ENCODE data around the gene SMPD3. TPM values are rescaled to one million over a fixed set of nuclear protein-coding genes. Genes with fewer than 3 reads are reported as not detected.
A peak's percentile ranks its signal among the peaks of the same experiment; 100 is the strongest.

Gene SMPD3
- total RNA-seq, 1 experiment from 2014 or later = 0.70 TPM

GRCh38 chr16:68386628-68387027, 61.7 kb downstream of the SMPD3 start:
- Histone ChIP-seq H3K23ac (ENCODE audit: insufficient read length, low read depth, low read length) (no peak overlapping the region), H2BK20ac (ENCODE audit: low read depth, low read length, poor library complexity, severe bottlenecking) (no peak overlapping the region), H4K20me1 (ENCODE audit: control insufficient read depth, insufficient read depth, insufficient read length) (no peaks in the 10 kb centered on the region), H3K27me3 (ENCODE audit: insufficient read depth, low read length) (no peaks in the 10 kb centered on the region), H3K79me1 (ENCODE audit: insufficient read depth, low read depth, low read length, poor library complexity, severe bottlenecking) (no peaks in the 10 kb centered on the region), H3K4me2 (ENCODE audit: insufficient read depth, insufficient read length, low read length) (no peak overlapping the region), H3K9me3 (ENCODE audit: control insufficient read depth, low read depth, low read length) (no peaks in the 10 kb centered on the region), H3K9ac (ENCODE audit: extremely low read depth, insufficient read length, low read length) (no peak overlapping the region), H3K56ac (ENCODE audit: insufficient read length, low read depth, low read length) (no peak overlapping the region), H2AFZ (ENCODE audit: low read length) (no peak overlapping the region), H3K14ac (ENCODE audit: insufficient read depth, low read length) (peak overlapping the region; percentile 12; the same call in 1 of the 2 replicates), H2BK120ac (ENCODE audit: low read depth, low read length, poor library complexity, severe bottlenecking) (no peak overlapping the region), H2BK12ac (ENCODE audit: insufficient read length, low read depth, low read length) (no peak overlapping the region), H3K4me1 (ENCODE audit: insufficient read depth, low read length) (peaks cover 16% of the 10 kb centered on the region; the same call in 1 of the 2 replicates), H2BK5ac (ENCODE audit: insufficient read length, low read length) (no peak overlapping the region), H4K91ac (ENCODE audit: insufficient read length, low read depth, low read length) (no peak overlapping the region), H4K8ac (replicated peaks; ENCODE audit: insufficient read length, low read depth, low read length) (no peak overlapping the region), H3K79me2 (ENCODE audit: insufficient read depth, low read length) (no peaks in the 10 kb centered on the region), H2BK15ac (ENCODE audit: low read depth, low read length) (no peak overlapping the region), H4K5ac (ENCODE audit: insufficient read length, low read depth, low read length) (no peak overlapping the region), H3K23me2 (ENCODE audit: insufficient read length, low read depth, low read length, poor library complexity, severe bottlenecking) (no peaks in the 10 kb centered on the region), H3K27ac (ENCODE audit: insufficient read length, low read depth, low read length) (no peak overlapping the region), H3K4ac (ENCODE audit: low read depth, low read length) (no peak overlapping the region), H3K18ac (ENCODE audit: insufficient read length, low read depth, low read length) (no peak overlapping the region), H2AK5ac (ENCODE audit: insufficient read length, low read length) (no peak overlapping the region), H3T11ph (ENCODE audit: low read length) (no peak overlapping the region)
- Mint-ChIP-seq H3K36me3 (ENCODE audit: insufficient read depth in 1 of 3, low read depth in 3 of 3) (no peaks in the 10 kb centered on the region; a peak in 1 of 7 replicates), H3K4me1 (peaks cover 67 to 68% of the 10 kb centered on the region in 2 experiments), H3K27ac (no peak overlapping the region), H3K27me3 (ENCODE audit: low read depth) (peaks cover 1% of the 10 kb centered on the region; the same call in 1 of the 2 replicates), H3K4me3 (no peak overlapping the region), H3K9me3 (no peaks in the 10 kb centered on the region; a peak in 1 of 5 replicates)
- no CpG with 5 or more reads among the region's 14 CpGs for WGBS (ENCODE audit: extremely low coverage, insufficient read length, low lambda C conversion rate)
- DNase-seq = no peak
- TF ChIP-seq, protein P1, sequence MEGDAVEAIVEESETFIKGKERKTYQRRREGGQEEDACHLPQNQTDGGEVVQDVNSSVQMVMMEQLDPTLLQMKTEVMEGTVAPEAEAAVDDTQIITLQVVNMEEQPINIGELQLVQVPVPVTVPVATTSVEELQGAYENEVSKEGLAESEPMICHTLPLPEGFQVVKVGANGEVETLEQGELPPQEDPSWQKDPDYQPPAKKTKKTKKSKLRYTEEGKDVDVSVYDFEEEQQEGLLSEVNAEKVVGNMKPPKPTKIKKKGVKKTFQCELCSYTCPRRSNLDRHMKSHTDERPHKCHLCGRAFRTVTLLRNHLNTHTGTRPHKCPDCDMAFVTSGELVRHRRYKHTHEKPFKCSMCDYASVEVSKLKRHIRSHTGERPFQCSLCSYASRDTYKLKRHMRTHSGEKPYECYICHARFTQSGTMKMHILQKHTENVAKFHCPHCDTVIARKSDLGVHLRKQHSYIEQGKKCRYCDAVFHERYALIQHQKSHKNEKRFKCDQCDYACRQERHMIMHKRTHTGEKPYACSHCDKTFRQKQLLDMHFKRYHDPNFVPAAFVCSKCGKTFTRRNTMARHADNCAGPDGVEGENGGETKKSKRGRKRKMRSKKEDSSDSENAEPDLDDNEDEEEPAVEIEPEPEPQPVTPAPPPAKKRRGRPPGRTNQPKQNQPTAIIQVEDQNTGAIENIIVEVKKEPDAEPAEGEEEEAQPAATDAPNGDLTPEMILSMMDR (conservative IDR thresholded peaks at IDR 0.05) = no peak
